ENCODE measurements around the gene SHF.
A peak's percentile ranks its signal among the peaks of the same experiment; 100 is the strongest.

SHF gene

DNA sequence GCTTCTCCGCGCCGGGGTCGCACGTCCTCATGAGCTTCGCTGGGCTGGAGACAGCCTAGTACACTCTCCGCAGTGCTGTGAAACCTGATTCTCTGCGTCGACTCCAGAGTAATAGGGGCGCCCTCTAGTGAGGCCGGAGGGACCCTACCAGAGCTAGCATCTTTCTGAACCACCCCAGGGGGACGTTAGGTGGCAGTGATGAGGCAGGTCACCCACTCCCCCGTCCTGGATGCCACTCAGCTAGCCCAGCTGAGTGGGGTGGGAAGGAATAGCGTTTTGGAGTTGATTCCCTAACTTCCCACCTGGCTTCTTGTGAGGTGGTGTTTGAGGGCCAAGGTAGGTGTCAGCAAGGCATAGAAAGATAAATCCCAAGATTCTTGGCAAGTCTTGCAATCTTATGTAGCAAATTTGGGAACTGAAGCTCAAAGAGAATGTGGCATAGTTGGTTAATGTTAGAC is 69.6 kb downstream of the SHF start:
- Histone ChIP-seq H3K4me3 (peak overlapping the region; percentile 55), H3K9ac (ENCODE audit: insufficient read length) (peak overlapping the region; percentile 46), H3K36me3 (ENCODE audit: insufficient read depth, low read length) (no peaks in the 10 kb centered on the region), H3K27ac (no peak overlapping the region), H3K9me3 (ENCODE audit: low read depth, low read length) (no peaks in the 10 kb centered on the region)
- peak; percentile 69 for DNase-seq (ENCODE audit: low read depth, low spot score)
- TF ChIP-seq POLR2AphosphoS5 (IDR thresholded peaks at IDR 0.05; ENCODE audit: borderline replicate concordance, low read depth, low read length) (no peak), FOXP2 (optimal IDR thresholded peaks at IDR 0.05; ENCODE audit: control extremely low read depth, extremely low read length, insufficient read depth) (no peak), EZH2 (IDR thresholded peaks at IDR 0.05) (no peak)

DNA sequence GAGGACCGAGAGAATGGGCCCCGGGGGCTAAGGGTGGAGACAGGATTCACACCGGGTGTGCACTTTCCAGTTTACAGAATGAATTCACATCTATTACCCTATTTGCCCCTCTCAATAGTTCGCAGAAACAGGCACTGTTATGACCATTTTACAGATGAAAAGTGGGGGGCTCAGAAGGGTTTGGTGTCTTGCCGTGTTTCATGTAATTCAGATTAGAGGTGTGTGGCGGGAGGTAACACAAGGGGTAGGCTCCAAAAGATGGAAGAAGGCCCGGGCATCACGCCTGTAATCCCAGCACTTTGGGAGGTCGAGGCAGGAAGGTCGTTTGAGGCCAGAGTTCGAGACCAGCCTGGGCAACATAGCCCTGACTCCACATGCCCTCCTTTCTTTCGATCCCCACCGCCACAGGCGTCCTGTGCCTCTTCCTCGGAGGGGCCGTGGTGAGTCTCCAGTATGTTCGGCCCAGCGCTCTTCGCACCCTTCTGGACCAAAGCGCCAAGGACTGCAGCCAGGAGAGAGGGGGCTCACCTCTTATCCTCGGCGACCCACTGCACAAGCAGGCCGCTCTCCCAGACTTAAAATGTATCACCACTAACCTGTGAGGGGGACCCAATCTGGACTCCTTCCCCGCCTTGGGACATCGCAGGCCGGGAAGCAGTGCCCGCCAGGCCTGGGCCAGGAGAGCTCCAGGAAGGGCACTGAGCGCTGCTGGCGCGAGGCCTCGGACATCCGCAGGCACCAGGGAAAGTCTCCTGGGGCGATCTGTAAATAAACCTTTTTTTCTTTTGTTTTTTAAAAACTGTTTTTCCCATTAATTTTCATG is 70.2 kb downstream of the SHF start:
- no peaks in the 10 kb centered on the region for H3K9me3 ChIP-seq (ENCODE audit: low read depth, low read length)
- DNase-seq (ENCODE audit: low read depth, low spot score) = no peak
- TF ChIP-seq FOXP2 (optimal IDR thresholded peaks at IDR 0.05; ENCODE audit: control extremely low read depth, extremely low read length, insufficient read depth) = no peak
- TF ChIP-seq POLR2AphosphoS5 (IDR thresholded peaks at IDR 0.05; ENCODE audit: borderline replicate concordance, low read depth, low read length) = no peak
- TF ChIP-seq EZH2 (IDR thresholded peaks at IDR 0.05) = no peak
- peak overlapping the region; percentile 55 for H3K4me3 ChIP-seq
- no peak overlapping the region for H3K27ac ChIP-seq
- H3K36me3 ChIP-seq (ENCODE audit: insufficient read depth, low read length) = no peaks in the 10 kb centered on the region
- peak overlapping the region; percentile 46 for H3K9ac ChIP-seq (ENCODE audit: insufficient read length)
